Measurements from ENCODE around the gene KLHL25.
"Not testable (repeated sequence)": the region's sequence is repeated elsewhere in the genome, so short reads cannot be mapped to it uniquely, and the experiment has no call there.

The KLHL25 gene

DNA sequence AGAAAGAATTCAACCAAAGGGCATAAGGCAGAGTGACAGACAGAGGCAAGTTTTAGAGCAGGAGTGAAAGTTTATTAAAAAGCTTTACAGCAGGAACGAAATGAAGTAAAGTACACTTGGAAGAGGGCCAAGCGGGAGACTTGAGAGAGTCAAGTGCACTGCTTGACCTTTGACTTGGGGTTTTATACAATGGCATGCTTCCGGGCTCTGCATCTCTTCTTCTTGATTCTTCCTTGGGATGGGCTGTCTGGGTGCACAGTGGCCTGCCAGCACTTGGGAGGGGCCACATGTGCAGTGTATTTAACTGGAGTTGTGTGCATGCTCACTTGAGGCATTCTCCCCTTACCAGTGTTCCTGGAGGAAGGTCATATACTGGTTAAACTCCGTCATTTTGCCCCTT, 30.4 kb upstream of the KLHL25 start:
- Mint-ChIP-seq H3K4me1 (ENCODE audit: low read depth) (no peaks in the 10 kb centered on the region), H3K27me3 (peaks cover 3% of the 10 kb centered on the region), H3K4me3 (no peak overlapping the region), H3K9me3 (ENCODE audit: low read depth) (no peaks in the 10 kb centered on the region), H3K36me3 (no peaks in the 10 kb centered on the region), H3K27ac (no peak overlapping the region)

- no peak overlapping the region for H3K4me3 Mint-ChIP-seq
- H3K4me1 Mint-ChIP-seq (ENCODE audit: low read depth), result no peaks in the 10 kb centered on the region
- H3K27me3 Mint-ChIP-seq, result peaks cover 3% of the 10 kb centered on the region
- no peaks in the 10 kb centered on the region for H3K36me3 Mint-ChIP-seq
- no peak overlapping the region for H3K27ac Mint-ChIP-seq
- no peaks in the 10 kb centered on the region for H3K9me3 Mint-ChIP-seq (ENCODE audit: low read depth)
Observed at GRCh38 chr15:85821545-85821944, 26.8 kb upstream of the KLHL25 start.

GRCh38 chr15:85819938-85820337, 25.2 kb upstream of the KLHL25 start:
- no peak overlapping the region for H3K27ac Mint-ChIP-seq

DNA sequence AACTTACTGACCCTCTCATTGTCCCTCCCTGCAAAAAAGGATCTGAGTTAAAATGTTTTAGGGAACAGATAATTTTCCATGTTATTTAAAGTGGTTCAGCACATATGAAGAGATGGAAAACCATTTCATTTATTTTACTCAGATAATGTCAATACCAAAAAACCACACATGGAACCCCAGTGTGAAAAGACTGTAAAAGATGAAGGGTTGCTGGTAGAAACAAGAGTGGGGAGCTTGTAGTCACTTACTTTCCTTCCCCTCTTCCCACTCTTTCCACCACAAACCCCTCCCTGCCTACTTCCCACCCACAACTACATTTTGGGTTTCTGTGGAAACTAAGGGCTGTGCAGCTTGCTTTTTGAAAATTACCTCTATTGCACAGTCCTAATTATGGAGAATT, 18.5 kb upstream of the KLHL25 start:
- Mint-ChIP-seq H3K4me3 (no peak overlapping the region), H3K4me1 (ENCODE audit: low read depth) (no peaks in the 10 kb centered on the region), H3K9me3 (ENCODE audit: low read depth) (no peaks in the 10 kb centered on the region), H3K27me3 (no peaks in the 10 kb centered on the region), H3K36me3 (no peaks in the 10 kb centered on the region), H3K27ac (no peak overlapping the region)

More at GRCh38 chr15:85819938-85820337, 25.2 kb upstream of the KLHL25 start:
- H3K9me3 Mint-ChIP-seq (ENCODE audit: low read depth), result no peaks in the 10 kb centered on the region
- H3K4me1 Mint-ChIP-seq (ENCODE audit: low read depth), result no peaks in the 10 kb centered on the region
- H3K27me3 Mint-ChIP-seq, result peaks cover 1% of the 10 kb centered on the region
- H3K4me3 Mint-ChIP-seq, result no peak overlapping the region
- no peaks in the 10 kb centered on the region for H3K36me3 Mint-ChIP-seq

- Mint-ChIP-seq H3K27me3 (no peaks in the 10 kb centered on the region), H3K27ac (no peak overlapping the region), H3K9me3 (ENCODE audit: low read depth) (no peaks in the 10 kb centered on the region), H3K36me3 (no peaks in the 10 kb centered on the region), H3K4me3 (no peak overlapping the region), H3K4me1 (ENCODE audit: low read depth) (no peaks in the 10 kb centered on the region)
Observed at GRCh38 chr15:85810075-85810474, 15.3 kb upstream of the KLHL25 start.

- Mint-ChIP-seq H3K27me3 (no peaks in the 10 kb centered on the region), H3K9me3 (ENCODE audit: low read depth) (no peaks in the 10 kb centered on the region), H3K4me3 (no peak overlapping the region), H3K36me3 (no peaks in the 10 kb centered on the region), H3K4me1 (ENCODE audit: low read depth) (no peaks in the 10 kb centered on the region), H3K27ac (no peak overlapping the region)
Observed at GRCh38 chr15:85805420-85805819, 10.7 kb upstream of the KLHL25 start.

- H3K4me1 Mint-ChIP-seq (ENCODE audit: low read depth), result no peaks in the 10 kb centered on the region
- no peak overlapping the region for H3K27ac Mint-ChIP-seq
- H3K27me3 Mint-ChIP-seq, result no peaks in the 10 kb centered on the region
- H3K9me3 Mint-ChIP-seq (ENCODE audit: low read depth), result no peaks in the 10 kb centered on the region
- no peak overlapping the region for H3K4me3 Mint-ChIP-seq
- no peaks in the 10 kb centered on the region for H3K36me3 Mint-ChIP-seq
Observed at GRCh38 chr15:85804481-85805170, 9.9 kb upstream of the KLHL25 start.

DNA sequence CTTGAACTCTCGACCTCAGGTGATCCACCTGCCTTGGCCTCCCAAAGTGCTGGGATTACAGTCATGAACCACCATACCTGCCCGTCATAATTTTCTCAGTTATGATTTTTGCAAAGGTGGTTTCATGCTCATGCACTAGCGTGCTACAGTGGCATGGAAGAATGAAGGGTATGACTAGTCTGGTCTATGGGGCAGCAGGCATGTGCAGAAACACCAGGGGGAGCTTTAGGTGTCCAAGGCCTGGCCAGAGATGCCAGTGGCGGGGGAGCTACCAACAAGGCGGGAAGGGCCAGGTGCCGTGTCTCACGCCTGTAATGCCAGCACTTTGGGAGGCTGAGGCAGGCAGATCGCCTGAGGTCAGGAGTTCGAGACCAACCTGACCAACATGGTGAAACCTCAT, 7.9 kb upstream of the KLHL25 start:
- H3K9me3 Mint-ChIP-seq (ENCODE audit: low read depth); H3K4me1 Mint-ChIP-seq (ENCODE audit: low read depth): not testable (repeated sequence)

DNA sequence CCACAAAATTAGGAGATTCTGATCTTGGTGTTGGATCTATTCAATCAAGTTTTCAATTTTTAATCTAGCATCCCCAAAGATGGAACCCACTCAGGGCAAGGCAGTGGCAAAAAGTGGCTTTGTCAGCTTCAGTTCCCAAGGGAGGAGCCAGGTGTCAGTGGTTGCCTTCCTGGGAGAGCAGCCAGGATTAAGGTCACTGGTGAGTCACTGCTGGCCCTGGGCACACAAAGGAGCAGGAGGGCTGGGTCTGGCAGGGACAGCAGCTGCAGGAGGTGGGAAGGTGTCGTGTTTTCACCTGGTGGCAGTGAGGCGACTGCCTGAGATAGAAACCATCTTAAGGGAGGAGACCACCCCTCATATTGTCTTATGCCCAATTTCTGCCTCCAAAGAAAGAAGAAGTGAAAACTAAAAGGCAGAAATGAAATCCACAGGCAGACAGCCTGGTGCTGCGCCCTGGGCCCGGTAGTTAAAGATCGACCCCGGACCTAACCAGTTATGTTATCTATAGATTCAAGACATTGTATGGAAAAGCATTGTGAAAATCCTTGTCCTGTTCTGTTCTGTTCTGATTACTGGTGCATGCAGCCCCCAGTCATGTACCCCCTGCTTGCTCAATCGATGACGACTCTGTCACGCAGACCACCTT, 5.9 kb upstream of the KLHL25 start:
- Mint-ChIP-seq H3K27me3 (peaks cover 1% of the 10 kb centered on the region), H3K9me3 (ENCODE audit: low read depth) (no peaks in the 10 kb centered on the region), H3K36me3 (no peaks in the 10 kb centered on the region), H3K27ac (no peak overlapping the region), H3K4me3 (no peak overlapping the region), H3K4me1 (ENCODE audit: low read depth) (peaks cover 6% of the 10 kb centered on the region)

More for the DNA sequence above, 7.9 kb upstream of the KLHL25 start:
- H3K4me3 Mint-ChIP-seq, H3K27me3 Mint-ChIP-seq, H3K36me3 Mint-ChIP-seq, H3K27ac Mint-ChIP-seq: not testable (repeated sequence)

GRCh38 chr15:85796371-85796770, 1.6 kb upstream of the KLHL25 start:
- not testable (repeated sequence) for H3K27me3 Mint-ChIP-seq; H3K9me3 Mint-ChIP-seq (ENCODE audit: low read depth); H3K36me3 Mint-ChIP-seq; H3K27ac Mint-ChIP-seq; H3K4me3 Mint-ChIP-seq
- peaks cover 31% of the 10 kb centered on the region for H3K4me1 Mint-ChIP-seq (ENCODE audit: low read depth)

DNA sequence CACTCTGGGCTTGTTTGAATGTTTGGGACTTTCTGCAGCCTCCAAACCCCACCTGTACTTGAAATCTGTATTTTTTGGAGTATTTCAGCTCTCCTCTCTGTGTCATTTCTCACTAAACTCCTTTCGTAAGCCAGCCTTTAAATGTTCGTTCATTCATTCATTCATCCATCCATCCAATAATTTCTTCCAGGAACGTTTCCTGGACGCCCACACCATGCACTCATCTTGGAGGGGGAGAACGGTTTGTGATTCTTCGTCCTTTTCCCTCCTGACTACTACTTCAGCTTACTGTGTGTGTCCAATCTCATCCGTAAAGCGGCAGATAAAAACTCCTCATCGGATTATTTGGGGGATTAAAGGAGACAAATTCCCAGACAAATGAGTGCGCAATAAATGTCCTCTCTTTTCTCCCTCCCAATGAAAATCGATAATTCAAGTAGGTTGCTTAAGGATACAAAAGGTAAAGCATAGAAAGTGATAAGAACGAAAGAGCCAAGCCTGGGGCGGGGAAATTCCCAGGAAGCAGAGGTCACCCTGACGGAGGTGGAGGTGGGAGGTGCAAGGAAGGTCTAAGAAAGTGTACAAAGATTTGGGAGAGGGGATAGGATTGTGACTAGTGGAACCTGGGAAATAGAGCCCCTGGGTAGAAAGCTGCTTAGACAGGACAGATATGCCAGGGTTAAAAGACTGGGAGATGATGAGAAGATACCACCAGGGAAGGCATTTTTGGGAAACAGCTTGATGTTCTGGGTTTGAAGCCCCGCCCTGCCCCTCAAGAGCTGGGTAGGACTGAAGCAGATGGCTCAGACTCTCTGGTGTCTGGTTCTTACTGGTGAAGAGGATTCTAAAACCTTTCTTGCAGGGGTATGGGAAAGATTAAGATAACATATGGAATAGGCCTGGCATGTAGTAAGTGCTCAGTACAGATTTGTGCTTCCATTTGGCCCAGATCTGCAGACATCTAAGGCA, 896 bp upstream of the KLHL25 start:
- peaks cover 1% of the 10 kb centered on the region for H3K27me3 Mint-ChIP-seq
- H3K27ac Mint-ChIP-seq, result peak overlapping the region; percentile 6
- H3K9me3 Mint-ChIP-seq (ENCODE audit: low read depth), result no peaks in the 10 kb centered on the region
- no peaks in the 10 kb centered on the region for H3K36me3 Mint-ChIP-seq
- H3K4me1 Mint-ChIP-seq (ENCODE audit: low read depth), result peaks cover 32% of the 10 kb centered on the region
- peak overlapping the region; percentile 88 for H3K4me3 Mint-ChIP-seq

- Mint-ChIP-seq H3K4me3 (peak overlapping the region; percentile 89), H3K27me3 (no peaks in the 10 kb centered on the region), H3K36me3 (no peaks in the 10 kb centered on the region), H3K4me1 (ENCODE audit: low read depth) (peaks cover 38% of the 10 kb centered on the region), H3K9me3 (ENCODE audit: low read depth) (no peaks in the 10 kb centered on the region), H3K27ac (peak overlapping the region; percentile 28)
Observed at GRCh38 chr15:85793641-85794597, 806 bp downstream of the KLHL25 start.

- Mint-ChIP-seq H3K27ac (no peak overlapping the region), H3K4me3 (peak overlapping the region; percentile 89), H3K27me3 (no peaks in the 10 kb centered on the region), H3K4me1 (ENCODE audit: low read depth) (peaks cover 41% of the 10 kb centered on the region), H3K36me3 (no peaks in the 10 kb centered on the region), H3K9me3 (ENCODE audit: low read depth) (no peaks in the 10 kb centered on the region)
Observed at GRCh38 chr15:85792912-85793590, 1.7 kb downstream of the KLHL25 start.

All from activated naive CD8-positive, alpha-beta T cell (primary cell).